Endothelial cell of umbilical vein (primary cell): ENCODE results near the gene ATP5ME. TPM values are rescaled to one million over a fixed set of nuclear protein-coding genes. Genes with fewer than 3 reads are reported as not detected.

Experiments used
- BruUV-seq: library from RNA; stranded (reverse); fragments of 400-500 nt; replicated peaks from 2 replicates; lab custom pipeline; 2021; lab: Mats Ljungman, UMichigan
- CTCF ChIA-PET: fragments of 300-600, 350-600 bp; sonication (Branson Sonifier 250); formaldehyde crosslinking; loops from one replicate; lab custom pipeline; 2021; ENCODE audit warnings: antibody characterized with exemption, inconsistent platforms; lab: Charles Lee
- POLR2A ChIA-PET: fragments of 300-600, 350-600 bp; sonication (Branson Sonifier 250); formaldehyde crosslinking; loops from one replicate; lab custom pipeline; 2021; ENCODE audit warnings: antibody characterized with exemption, inconsistent platforms; lab: Charles Lee
- DNase-seq: peaks from one replicate; pipeline ENCODE4 v3.0.0-alpha.2; 2011; ENCODE audit warnings: low read depth, low spot score
- FAIRE-seq: peaks from 2 replicates; lab custom pipeline; 2011; peaks lifted over from hg19 to GRCh38; lab: Jason Lieb, UNC
- H2AFZ ChIP-seq: 2 replicates; pipeline ENCODE4 v1.6.0; 2012; ENCODE audit warnings: low read depth, low read length, control low read depth, inconsistent platforms
- H3K27ac ChIP-seq: 2 replicates; pipeline ENCODE4 v1.5.1; 2011; ENCODE audit warnings: low read depth, mild to moderate bottlenecking, control low read depth, low read length, moderate library complexity; ENCODE audit not compliant: insufficient read depth
- H3K27me3 ChIP-seq, 2 experiments: 2 replicates each; pipeline versions ENCODE4 v1.6.0 to v1.6.1; 2011; ENCODE audit warnings: low read length in 2 of 2, mixed read lengths in 1 of 2; ENCODE audit not compliant: control insufficient read depth in 2 of 2, insufficient read depth in 2 of 2
- H3K36me3 ChIP-seq, 2 experiments: 2 replicates in 1 of 2; 3 replicates in 1 of 2; pipeline ENCODE4 v1.5.1; 2011; ENCODE audit warnings: low read length in 2 of 2, mild to moderate bottlenecking in 1 of 2, moderate library complexity in 1 of 2; ENCODE audit not compliant: control insufficient read depth in 2 of 2, insufficient read depth in 2 of 2; ENCODE audit errors: extremely low read depth in 1 of 2
- H3K4me1 ChIP-seq: 3 replicates; pipeline ENCODE4 v1.5.1; 2011; ENCODE audit warnings: mild to moderate bottlenecking, low read length; ENCODE audit not compliant: control insufficient read depth, insufficient read depth; ENCODE audit errors: extremely low read depth
- H3K4me2 ChIP-seq: 2 replicates; pipeline ENCODE4 v1.6.1; 2011; ENCODE audit warnings: low read length, control low read depth, mixed read lengths; ENCODE audit not compliant: insufficient read depth
- H3K4me3 ChIP-seq, 3 experiments: fragments of 200-600 bp in 1 of 3; sonication (generic), shearing (Covaris generic) in 1 of 3; replicated peaks in 1 of 3; 2 replicates each; pipeline ENCODE4 v1.5.1; 2011 to 2016; ENCODE audit warnings: control low read depth in 3 of 3, low read length in 3 of 3, mild to moderate bottlenecking in 2 of 3, inconsistent platforms in 1 of 3, low read depth in 1 of 3, moderate library complexity in 1 of 3; ENCODE audit not compliant: insufficient read depth in 1 of 3
- H3K79me2 ChIP-seq: 2 replicates; pipeline ENCODE4 v1.6.0; 2012; ENCODE audit warnings: low read length, inconsistent platforms; ENCODE audit not compliant: control insufficient read depth, insufficient read depth
- H3K9ac ChIP-seq: replicated peaks from 2 replicates; pipeline ENCODE3; 2011; ENCODE audit warnings: low read length, control low read depth; ENCODE audit not compliant: insufficient read depth; ENCODE audit errors: extremely low read depth
- H3K9me1 ChIP-seq: replicated peaks from 3 replicates; pipeline ENCODE4 v1.6.0; 2011; ENCODE audit warnings: mild to moderate bottlenecking, low read length; ENCODE audit not compliant: control insufficient read depth, insufficient read depth; ENCODE audit errors: extremely low read depth
- H3K9me3 ChIP-seq: replicated peaks from 2 replicates; pipeline ENCODE4 v1.5.1; 2012; ENCODE audit warnings: low read length, inconsistent platforms; ENCODE audit not compliant: control insufficient read depth, insufficient read depth
- H4K20me1 ChIP-seq: replicated peaks from 2 replicates; pipeline ENCODE3; 2011; ENCODE audit warnings: mild to moderate bottlenecking, low read length; ENCODE audit not compliant: control insufficient read depth, insufficient read depth; ENCODE audit errors: extremely low read depth
- EZH2 ChIP-seq: IDR thresholded peaks from 2 replicates; pipeline ENCODE4 v1.6.1; 2012; ENCODE audit warnings: borderline replicate concordance, low read depth, mild to moderate bottlenecking, moderate library complexity, low read length, inconsistent platforms; ENCODE audit not compliant: severe bottlenecking
- FOS ChIP-seq: IDR thresholded peaks from 2 replicates; pipeline ENCODE4 v1.6.1; 2011; ENCODE audit warnings: mild to moderate bottlenecking, low read length, moderate library complexity, borderline replicate concordance; ENCODE audit not compliant: insufficient read depth
- GATA2 ChIP-seq: IDR thresholded peaks from 2 replicates; pipeline ENCODE4 v1.7.0; 2011; ENCODE audit warnings: low read depth, mild to moderate bottlenecking, moderate library complexity, mixed read lengths, low read length; ENCODE audit not compliant: insufficient read length, insufficient read depth
- JUN ChIP-seq: IDR thresholded peaks from 2 replicates; pipeline ENCODE4 v1.6.1; 2011; ENCODE audit warnings: borderline replicate concordance, low read depth; ENCODE audit not compliant: insufficient read length, insufficient read depth
- MYC ChIP-seq: IDR thresholded peaks from one replicate; pipeline ENCODE4 v1.6.1; 2011; ENCODE audit warnings: mild to moderate bottlenecking, low read depth, low read length
- POLR2A ChIP-seq: IDR thresholded peaks from 2 replicates; pipeline ENCODE4 v1.6.1; 2012; ENCODE audit warnings: low read depth, mild to moderate bottlenecking, control low read depth, low read length
- POLR2AphosphoS5 ChIP-seq: IDR thresholded peaks from 2 replicates; pipeline ENCODE4 v1.6.1; 2012; ENCODE audit warnings: low read depth, mild to moderate bottlenecking, control low read depth, low read length, moderate library complexity; ENCODE audit not compliant: insufficient read depth
- dilution Hi-C: fragments of 300-500 bp; cut with MboI; formaldehyde crosslinking; loops from one replicate; pipeline ENCODE4 v1.15.0; 2019; ENCODE audit warnings: low sequenced_read_pairs; ENCODE audit not compliant: extremely low pct_ligation_motif_present
- intact Hi-C: fragments of 100-400 bp; cut with micrococcal nuclease; formaldehyde crosslinking; loops from one replicate; pipeline ENCODE4 v1.10.0; 2022
- polyA plus RNA-seq, 4 experiments: library from polyadenylated mRNA; depleted of rRNA in 3 of 4; stranded (reverse) in 3 of 4; unstranded in 1 of 4; fragments of >200 nt; gene quantifications; 2 replicates each; pipeline versions ENCODE4 v1.2.1 to v1.2.3, GENCODE V29; 2011 to 2012; ENCODE audit warnings: missing spikeins in 1 of 4
- total RNA-seq: library from RNA; stranded (reverse); gene quantifications from 2 replicates; pipeline ENCODE4 v1.2.3, GENCODE V29; 2021
- TF ChIP-seq, protein P1 (sequence below): IDR thresholded peaks from 2 replicates; pipeline ENCODE4 v1.6.1; 2011; ENCODE audit not compliant: insufficient read depth, insufficient read length
- TF ChIP-seq, protein P2 (sequence below), 2 donors: IDR thresholded peaks; 1 replicate in 1 of 2; 2 replicates in 1 of 2; pipeline ENCODE4 v1.5.1; 2011; ENCODE audit warnings: low read length in 2 of 2, mild to moderate bottlenecking in 2 of 2, moderate library complexity in 2 of 2, control low read depth in 1 of 2, inconsistent platforms in 1 of 2, low read depth in 1 of 2; ENCODE audit not compliant: insufficient read depth in 1 of 2; ENCODE audit errors: extremely low read depth in 1 of 2

The ATP5ME gene
- total and polyA plus RNA-seq, 2 donors (not counting 3 experiments of a cell fraction or from before 2014, with no cell fraction given): 303 to 304 TPM

DNA sequence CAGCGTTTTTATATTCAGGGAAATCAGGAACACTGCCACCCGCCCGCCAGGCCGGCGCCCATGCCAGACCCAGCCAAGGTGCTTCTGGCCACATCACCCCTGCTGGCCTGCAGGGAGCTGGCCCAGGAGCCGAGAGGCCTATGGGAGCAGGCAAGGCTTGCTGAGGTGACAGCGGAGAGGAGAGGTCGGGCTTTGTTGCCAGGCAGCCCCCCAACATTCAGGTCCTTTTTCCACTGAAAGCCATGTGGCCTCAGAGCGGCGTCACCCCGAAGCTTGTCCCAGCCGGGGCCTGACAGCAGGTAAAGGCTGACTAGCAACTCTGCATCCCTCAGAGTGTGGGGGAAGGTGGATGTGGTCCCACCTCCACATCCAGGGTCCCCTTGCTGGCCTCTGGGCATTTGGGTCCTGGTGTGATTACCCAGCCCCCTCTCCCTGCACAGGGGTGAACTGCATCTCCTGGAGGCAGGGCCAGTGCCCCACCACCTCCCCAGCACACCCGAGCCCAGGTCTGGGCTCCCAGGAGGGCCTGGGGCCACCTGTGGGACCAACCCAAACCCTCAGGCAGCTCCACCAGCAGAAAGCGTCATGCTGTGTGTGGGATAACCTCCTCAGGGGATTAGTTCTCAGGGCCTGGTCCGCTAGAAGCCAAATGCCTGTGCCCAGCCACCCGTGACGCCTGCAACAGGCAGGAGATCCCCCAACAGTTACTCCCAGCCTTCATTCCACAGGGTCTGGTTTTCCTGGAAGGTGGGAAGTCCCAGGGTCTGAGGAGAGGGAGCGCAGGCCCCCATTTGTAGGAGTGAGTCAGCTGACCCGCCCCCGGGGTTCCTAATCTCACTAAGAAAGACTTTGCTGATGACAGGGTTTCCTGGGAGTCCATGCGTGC lies 49.1 kb downstream of the ATP5ME start, which contains the start of gene PDE6B:
TSS of gene PDE6B (plus strand) at position 869 of the 886 bp plus-strand sequence. CDS start 54 bp downstream, outside the sequence.
- no TSS peak for BruUV-seq
- no peak within 1 kb of the TSS for H3K4me2 ChIP-seq
- H3K27me3 ChIP-seq: no peaks in the 10 kb centered on the region
- H4K20me1 ChIP-seq: no peaks in the 10 kb centered on the region
- H2AFZ ChIP-seq: no peak within 1 kb of the TSS
- TF ChIP-seq MYC (no peak), POLR2A (no peak), JUN (no peak), FOS (no peak)
- H3K27ac ChIP-seq: no peak within 1 kb of the TSS
- intact Hi-C loops (no loop called here), dilution Hi-C loops (no loop called here)
- ChIA-PET CTCF (no interaction called here), POLR2A (no interaction called here)
- no peak for DNase-seq
- H3K79me2 ChIP-seq: no peaks in the 10 kb centered on the region
- H3K4me3 ChIP-seq: no peak within 1 kb of the TSS
- H3K4me1 ChIP-seq: no peaks in the 10 kb centered on the region
- no peaks in the 10 kb centered on the region for H3K9me3 ChIP-seq
- no peaks in the 10 kb centered on the region for H3K9me1 ChIP-seq
- H3K36me3 ChIP-seq: no peaks in the 10 kb centered on the region
- H3K9ac ChIP-seq: no peak within 1 kb of the TSS
- FAIRE-seq: no peak

DNA sequence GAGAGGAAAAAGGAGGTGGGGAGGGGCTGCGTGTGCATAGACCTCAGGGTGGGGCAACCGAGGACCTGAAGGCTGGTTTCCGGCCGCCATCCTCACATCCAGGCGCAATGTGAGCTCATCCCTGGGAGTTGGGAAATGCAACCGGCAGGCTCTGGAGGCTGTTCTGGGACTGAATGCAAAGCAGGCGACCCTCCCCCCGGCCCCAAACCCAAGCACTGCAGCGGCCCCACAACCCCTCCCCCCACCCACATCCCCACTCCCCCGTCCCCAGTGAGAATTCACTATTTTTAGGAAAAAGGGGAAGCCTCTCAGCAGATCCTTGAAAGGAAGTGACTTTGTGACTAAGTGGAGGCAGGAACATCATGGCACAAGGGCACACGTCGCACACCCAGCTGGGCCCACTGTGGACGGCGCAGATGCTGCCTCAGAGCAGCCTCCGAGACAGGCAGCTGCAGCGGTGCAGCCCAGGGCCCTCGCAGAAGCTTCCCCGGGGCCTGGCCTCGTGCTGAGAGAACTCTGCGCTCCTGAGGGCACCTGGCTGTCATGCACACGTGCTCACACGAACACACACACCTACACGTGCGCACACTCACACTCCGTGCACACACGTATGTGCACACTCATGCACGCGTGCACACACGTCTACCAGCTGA lies 50.0 kb downstream of the ATP5ME start:
- no peak overlapping the region for H3K27ac ChIP-seq
- no peaks in the 10 kb centered on the region for H3K9me3 ChIP-seq
- no peaks in the 10 kb centered on the region for H3K36me3 ChIP-seq
- TF ChIP-seq, protein P1, sequence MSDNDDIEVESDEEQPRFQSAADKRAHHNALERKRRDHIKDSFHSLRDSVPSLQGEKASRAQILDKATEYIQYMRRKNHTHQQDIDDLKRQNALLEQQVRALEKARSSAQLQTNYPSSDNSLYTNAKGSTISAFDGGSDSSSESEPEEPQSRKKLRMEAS: no peak
- TF ChIP-seq, protein P2, sequence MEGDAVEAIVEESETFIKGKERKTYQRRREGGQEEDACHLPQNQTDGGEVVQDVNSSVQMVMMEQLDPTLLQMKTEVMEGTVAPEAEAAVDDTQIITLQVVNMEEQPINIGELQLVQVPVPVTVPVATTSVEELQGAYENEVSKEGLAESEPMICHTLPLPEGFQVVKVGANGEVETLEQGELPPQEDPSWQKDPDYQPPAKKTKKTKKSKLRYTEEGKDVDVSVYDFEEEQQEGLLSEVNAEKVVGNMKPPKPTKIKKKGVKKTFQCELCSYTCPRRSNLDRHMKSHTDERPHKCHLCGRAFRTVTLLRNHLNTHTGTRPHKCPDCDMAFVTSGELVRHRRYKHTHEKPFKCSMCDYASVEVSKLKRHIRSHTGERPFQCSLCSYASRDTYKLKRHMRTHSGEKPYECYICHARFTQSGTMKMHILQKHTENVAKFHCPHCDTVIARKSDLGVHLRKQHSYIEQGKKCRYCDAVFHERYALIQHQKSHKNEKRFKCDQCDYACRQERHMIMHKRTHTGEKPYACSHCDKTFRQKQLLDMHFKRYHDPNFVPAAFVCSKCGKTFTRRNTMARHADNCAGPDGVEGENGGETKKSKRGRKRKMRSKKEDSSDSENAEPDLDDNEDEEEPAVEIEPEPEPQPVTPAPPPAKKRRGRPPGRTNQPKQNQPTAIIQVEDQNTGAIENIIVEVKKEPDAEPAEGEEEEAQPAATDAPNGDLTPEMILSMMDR (IDR thresholded peaks at IDR 0.05; ENCODE audit: extremely low read depth in 1 of 2, insufficient read depth in 1 of 2, low read depth in 1 of 2, low read length in 2 of 2): no peak
- no peak for TF ChIP-seq POLR2AphosphoS5
- no peak for TF ChIP-seq FOS
- no peak for TF ChIP-seq JUN
- no peak for TF ChIP-seq GATA2
- no peak for TF ChIP-seq MYC
- TF ChIP-seq POLR2A: no peak
- TF ChIP-seq EZH2: no peak
- ChIA-PET POLR2A (no interaction called here), CTCF (no interaction called here)
- intact Hi-C loops (no loop called here), dilution Hi-C loops (no loop called here)
- H3K4me3 ChIP-seq: no peak overlapping the region
- no TSS peak for BruUV-seq
- H3K9ac ChIP-seq: no peak overlapping the region
- H2AFZ ChIP-seq: no peak overlapping the region
- FAIRE-seq (no peak), DNase-seq (no peak)
- H3K9me1 ChIP-seq: no peaks in the 10 kb centered on the region
- no peaks in the 10 kb centered on the region for H3K4me1 ChIP-seq
- no peaks in the 10 kb centered on the region for H3K79me2 ChIP-seq
- no peaks in the 10 kb centered on the region for H4K20me1 ChIP-seq
- no peaks in the 10 kb centered on the region for H3K27me3 ChIP-seq
- no peak overlapping the region for H3K4me2 ChIP-seq
